ENCODE data around the gene PRPS1. TPM values are rescaled to one million over a fixed set of nuclear protein-coding genes. Genes with fewer than 3 reads are reported as not detected.

The PRPS1 gene
- total and polyA plus RNA-seq, 9 of the 15 experiments (the other 6 are each of a cell fraction or from before 2014, with no cell fraction given): 47.8 to 175 (median 79.6) TPM

GRCh38 chrX:107674480-107675364 is 46.4 kb downstream of the PRPS1 start (continued):
- TF ChIP-seq MGA (IDR thresholded peaks at IDR 0.05) (no peak), KDM4B (IDR thresholded peaks at IDR 0.05; ENCODE audit: borderline replicate concordance in 2 of 2, low read depth in 1 of 2) (no peak), ADNP (tag; IDR thresholded peaks at IDR 0.05) (peak; percentile 80), EP300 (IDR thresholded peaks at IDR 0.05; ENCODE audit: low read length) (no peak), TEAD4 (IDR thresholded peaks at IDR 0.05; ENCODE audit: low read length) (no peak), TEAD4 (CRISPR knock-in tag; IDR thresholded peaks at IDR 0.05; ENCODE audit: borderline replicate concordance) (no peak), ZNF655 (CRISPR knock-in tag; IDR thresholded peaks at IDR 0.05) (no peak), KHSRP (IDR thresholded peaks at IDR 0.05) (no peak), ZSCAN32 (CRISPR knock-in tag; IDR thresholded peaks at IDR 0.05) (no peak), MAFK (IDR thresholded peaks at IDR 0.05; ENCODE audit: low read length) (no peak), ZBTB34 (CRISPR knock-in tag; IDR thresholded peaks at IDR 0.05) (no peak), ETS1 (conservative IDR thresholded peaks at IDR 0.05; ENCODE audit: control insufficient read depth, low read depth, low read length) (no peak)
